Muscle layer of colon (tissue), 2 donors: ENCODE measurements around the gene RSU1.

Experiments used
- H3K27ac ChIP-seq: one replicate; pipeline ENCODE4 v1.7.0; 2013; ENCODE audit warnings: low read depth, mild to moderate bottlenecking, low read length, moderate library complexity
- H3K27me3 ChIP-seq, 2 donors: one replicate each; pipeline ENCODE4 v1.7.0; 2013; ENCODE audit warnings: low read length in 2 of 2, mild to moderate bottlenecking in 2 of 2; ENCODE audit not compliant: insufficient read depth in 2 of 2, control insufficient read depth in 1 of 2
- H3K36me3 ChIP-seq: one replicate; pipeline ENCODE4 v1.7.0; 2013; ENCODE audit warnings: mild to moderate bottlenecking, low read length; ENCODE audit not compliant: insufficient read depth
- H3K4me1 ChIP-seq: one replicate; pipeline ENCODE4 v1.7.0; 2013; ENCODE audit warnings: mild to moderate bottlenecking, low read length; ENCODE audit not compliant: insufficient read depth
- H3K4me3 ChIP-seq, 2 donors: one replicate each; pipeline ENCODE4 v1.7.0; 2013; ENCODE audit warnings: low read length in 2 of 2, low read depth in 1 of 2, mild to moderate bottlenecking in 1 of 2, moderate library complexity in 1 of 2
- H3K9ac ChIP-seq: one replicate; pipeline ENCODE4 v1.7.0; 2013; ENCODE audit warnings: low read length
- H3K9me3 ChIP-seq: one replicate; pipeline ENCODE4 v1.7.0; 2013; ENCODE audit warnings: mild to moderate bottlenecking, low read length
- donor health status: abdominal sarcoma.
- donor health status: Adenocarcinoma of cecum.

RSU1 gene

DNA sequence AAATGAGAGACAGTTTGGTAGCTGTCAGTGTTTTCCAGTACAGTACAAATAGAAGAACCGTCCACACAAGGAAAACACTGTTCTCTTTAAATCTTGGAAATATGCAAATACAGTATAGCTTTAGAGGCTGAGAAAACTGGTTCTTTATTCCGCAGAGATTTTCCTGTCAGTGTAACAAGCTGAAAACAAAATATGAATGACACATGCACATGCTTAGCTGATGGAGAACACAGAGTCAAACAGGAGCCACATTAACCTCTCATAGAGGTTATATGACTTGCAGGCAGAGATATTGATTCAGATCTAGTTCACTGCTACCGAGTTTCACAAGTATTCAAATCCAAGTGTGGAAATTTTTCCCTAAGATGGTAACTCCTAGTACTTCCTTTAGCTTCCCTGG is 160.3 kb downstream of the RSU1 start:
- no peak overlapping the region for H3K27ac ChIP-seq
- no peak overlapping the region for H3K4me3 ChIP-seq
- H3K36me3 ChIP-seq, result no peaks in the 10 kb centered on the region
- H3K4me1 ChIP-seq, result no peaks in the 10 kb centered on the region
- no peak overlapping the region for H3K9ac ChIP-seq
- no peaks in the 10 kb centered on the region for H3K27me3 ChIP-seq
- no peaks in the 10 kb centered on the region for H3K9me3 ChIP-seq

DNA sequence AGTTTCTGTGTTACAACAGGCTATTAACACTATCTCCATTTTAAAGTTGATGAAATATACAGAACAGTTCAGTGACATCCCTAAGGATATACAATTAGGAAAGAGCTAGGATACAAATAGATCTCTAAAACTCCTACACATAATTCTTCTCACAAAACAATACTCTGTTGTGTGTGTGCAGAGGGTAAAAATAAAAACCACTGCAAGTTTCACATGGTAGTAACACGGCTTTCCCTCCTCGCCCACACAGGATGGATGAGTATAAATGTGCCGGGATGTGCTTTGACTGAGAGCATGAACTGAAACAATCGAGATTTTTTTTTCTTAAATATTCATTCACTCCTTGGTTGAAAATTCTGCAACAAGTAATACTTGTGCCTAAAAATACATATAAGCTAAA is 164.0 kb downstream of the RSU1 start:
- Histone ChIP-seq H3K4me3 (no peak overlapping the region), H3K27ac (no peak overlapping the region), H3K27me3 (no peaks in the 10 kb centered on the region), H3K9ac (no peak overlapping the region), H3K36me3 (no peaks in the 10 kb centered on the region), H3K9me3 (no peaks in the 10 kb centered on the region), H3K4me1 (no peaks in the 10 kb centered on the region)

DNA sequence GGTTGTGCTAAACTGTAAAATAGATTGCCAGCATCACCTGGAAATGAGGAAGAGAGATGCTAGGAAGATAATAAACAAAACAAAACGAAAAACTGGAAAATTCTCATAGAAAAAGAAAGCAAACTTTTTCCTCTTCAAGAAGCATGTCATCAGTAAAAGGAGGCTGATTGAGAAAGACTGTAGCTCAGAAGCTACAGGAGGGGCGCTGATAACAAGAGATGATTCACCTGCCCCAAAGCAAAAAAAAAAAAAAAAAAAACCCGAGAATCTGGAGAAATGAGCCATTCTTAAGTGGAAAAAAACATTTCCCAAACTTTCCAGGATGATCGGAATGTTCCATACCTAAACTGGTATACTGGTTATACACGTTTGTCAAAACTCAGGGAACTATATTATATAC is 165.1 kb downstream of the RSU1 start:
- no peaks in the 10 kb centered on the region for H3K4me1 ChIP-seq
- no peaks in the 10 kb centered on the region for H3K27me3 ChIP-seq
- H3K4me3 ChIP-seq, result no peak overlapping the region
- no peak overlapping the region for H3K27ac ChIP-seq
- H3K36me3 ChIP-seq, result no peaks in the 10 kb centered on the region
- no peak overlapping the region for H3K9ac ChIP-seq
- H3K9me3 ChIP-seq, result no peaks in the 10 kb centered on the region

DNA sequence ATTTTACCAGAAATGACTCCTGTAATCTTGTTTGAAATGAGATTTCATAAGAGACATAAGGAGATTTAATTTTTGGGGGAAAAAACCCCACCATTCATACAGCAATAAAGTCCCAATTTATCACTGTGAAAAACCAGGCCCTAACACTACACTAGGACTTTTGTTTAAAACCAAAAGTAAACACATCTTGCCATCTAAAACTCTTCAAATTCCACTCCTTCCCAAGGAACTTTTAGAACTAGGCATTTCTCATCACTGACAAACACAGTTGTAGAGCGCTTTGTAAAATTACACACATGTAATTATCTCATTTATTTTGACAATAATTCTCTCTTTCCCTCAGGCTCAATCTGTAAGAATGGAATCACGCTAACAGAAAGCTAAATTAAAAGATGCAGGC is 167.5 kb downstream of the RSU1 start:
- Histone ChIP-seq H3K36me3 (no peaks in the 10 kb centered on the region), H3K27ac (no peak overlapping the region), H3K9me3 (no peaks in the 10 kb centered on the region), H3K4me3 (no peak overlapping the region), H3K9ac (no peak overlapping the region), H3K4me1 (no peaks in the 10 kb centered on the region), H3K27me3 (no peaks in the 10 kb centered on the region)

DNA sequence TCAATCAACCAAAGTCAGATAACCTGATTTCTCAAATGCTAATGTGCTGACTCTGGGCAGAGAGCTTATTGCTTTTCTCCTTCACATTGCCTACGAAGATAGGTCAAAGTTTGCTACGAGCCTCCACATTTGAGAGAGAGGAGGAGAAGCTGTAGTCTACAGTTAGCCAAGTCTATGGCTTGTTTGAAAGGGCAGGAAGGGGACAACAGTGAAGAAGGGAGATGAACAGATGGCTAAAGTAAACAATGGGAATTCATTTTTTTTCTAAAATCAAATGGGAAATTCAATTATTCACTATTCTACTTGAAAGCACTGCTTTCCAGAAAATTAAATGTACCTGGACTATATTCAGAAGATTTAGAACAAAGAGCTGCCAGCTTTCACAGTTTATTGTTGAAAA is 168.9 kb downstream of the RSU1 start:
- no peaks in the 10 kb centered on the region for H3K27me3 ChIP-seq
- no peak overlapping the region for H3K27ac ChIP-seq
- H3K4me3 ChIP-seq, result no peak overlapping the region
- H3K4me1 ChIP-seq, result no peaks in the 10 kb centered on the region
- no peaks in the 10 kb centered on the region for H3K36me3 ChIP-seq
- H3K9ac ChIP-seq, result no peak overlapping the region
- H3K9me3 ChIP-seq, result no peaks in the 10 kb centered on the region

DNA sequence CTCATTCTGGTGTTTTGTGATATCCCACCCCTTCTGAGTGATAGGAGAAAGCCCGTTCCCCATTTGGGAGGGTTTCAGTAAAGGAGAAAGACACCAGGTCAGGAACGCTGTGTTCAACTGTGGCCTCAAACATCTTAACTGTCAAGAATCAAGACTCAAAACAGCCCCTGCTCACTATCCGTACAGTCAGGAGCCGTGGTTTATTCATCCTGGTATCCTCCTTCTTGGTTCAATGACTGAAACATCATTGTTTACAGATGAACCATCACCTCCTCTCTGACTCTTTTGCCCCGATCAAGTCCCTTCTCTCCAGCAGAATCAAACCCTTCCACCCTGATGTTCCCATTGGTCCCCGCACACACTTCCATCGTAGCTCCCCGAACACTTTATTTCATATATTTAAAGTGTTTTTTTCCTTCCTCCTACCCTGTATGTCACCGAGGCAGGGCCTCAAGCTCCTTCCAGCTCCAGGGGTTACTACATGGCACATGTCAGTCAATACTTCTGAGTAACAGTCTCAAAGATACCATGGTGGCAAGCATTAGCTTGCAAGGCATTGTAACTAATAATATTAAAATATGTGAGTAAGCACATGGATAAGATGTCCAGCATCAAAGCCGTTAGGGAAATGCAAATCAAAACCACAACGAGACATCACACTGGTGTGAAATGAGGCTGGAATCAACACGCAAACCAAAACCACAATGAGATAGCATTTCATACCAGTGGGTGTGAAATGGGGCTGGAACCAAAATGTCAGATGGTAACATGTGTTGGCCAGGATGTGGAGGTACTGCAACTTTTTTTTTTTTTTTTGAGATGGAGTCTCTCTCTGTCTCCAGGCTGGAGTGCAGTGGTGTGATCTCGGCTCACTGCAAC is 170.8 kb downstream of the RSU1 start:
- no peaks in the 10 kb centered on the region for H3K4me1 ChIP-seq
- H3K4me3 ChIP-seq, result no peak overlapping the region
- no peak overlapping the region for H3K27ac ChIP-seq
- H3K9me3 ChIP-seq, result no peaks in the 10 kb centered on the region
- H3K27me3 ChIP-seq, result no peaks in the 10 kb centered on the region
- H3K36me3 ChIP-seq, result no peaks in the 10 kb centered on the region
- no peak overlapping the region for H3K9ac ChIP-seq

DNA sequence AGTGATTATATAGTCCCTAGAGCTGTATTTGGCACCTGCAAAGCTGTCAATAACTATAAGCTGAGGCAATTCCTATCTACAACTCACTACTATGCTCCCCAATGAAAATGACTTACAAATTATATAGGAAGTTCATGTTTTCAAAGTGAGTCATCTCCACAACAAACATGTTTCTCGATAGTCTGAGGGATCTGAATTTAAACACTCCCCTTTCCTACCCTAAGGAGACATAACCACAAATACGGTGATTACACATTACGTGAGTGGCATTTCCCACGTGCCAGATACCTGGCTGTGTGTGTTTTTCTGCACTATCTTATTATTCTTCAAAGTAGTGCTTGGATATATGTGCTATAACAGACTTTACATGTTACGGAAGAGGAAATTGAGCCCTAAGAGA is 173.1 kb downstream of the RSU1 start:
- H3K4me1 ChIP-seq, result no peaks in the 10 kb centered on the region

DNA sequence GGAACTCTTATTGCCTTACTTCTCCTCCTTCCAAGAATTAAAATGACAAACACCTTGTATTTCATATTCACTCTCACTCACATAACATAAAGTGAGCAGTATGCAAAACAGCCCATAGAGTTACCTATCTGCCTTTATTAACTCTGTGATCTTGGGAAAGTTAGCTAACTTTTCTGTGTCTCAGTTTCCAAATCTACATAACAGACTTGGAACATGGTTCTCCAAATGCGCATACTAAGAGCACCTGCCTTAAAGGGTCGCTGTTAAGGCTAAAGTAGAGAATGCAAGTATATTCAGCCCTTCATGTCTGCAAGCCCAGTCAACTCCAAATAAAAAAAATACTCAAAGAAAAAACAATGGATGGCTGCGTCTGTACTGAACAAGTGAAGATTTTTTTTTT is 173.7 kb downstream of the RSU1 start:
- no peak overlapping the region for H3K9ac ChIP-seq
- H3K27me3 ChIP-seq, result no peaks in the 10 kb centered on the region
- no peaks in the 10 kb centered on the region for H3K36me3 ChIP-seq
- H3K4me1 ChIP-seq, result no peaks in the 10 kb centered on the region
- H3K27ac ChIP-seq, result no peak overlapping the region
- no peaks in the 10 kb centered on the region for H3K9me3 ChIP-seq
- H3K4me3 ChIP-seq, result no peak overlapping the region

More for the DNA sequence above, 173.1 kb downstream of the RSU1 start:
- Histone ChIP-seq H3K36me3 (no peaks in the 10 kb centered on the region), H3K9me3 (no peaks in the 10 kb centered on the region), H3K27me3 (no peaks in the 10 kb centered on the region), H3K4me3 (no peak overlapping the region), H3K27ac (no peak overlapping the region), H3K9ac (no peak overlapping the region)

DNA sequence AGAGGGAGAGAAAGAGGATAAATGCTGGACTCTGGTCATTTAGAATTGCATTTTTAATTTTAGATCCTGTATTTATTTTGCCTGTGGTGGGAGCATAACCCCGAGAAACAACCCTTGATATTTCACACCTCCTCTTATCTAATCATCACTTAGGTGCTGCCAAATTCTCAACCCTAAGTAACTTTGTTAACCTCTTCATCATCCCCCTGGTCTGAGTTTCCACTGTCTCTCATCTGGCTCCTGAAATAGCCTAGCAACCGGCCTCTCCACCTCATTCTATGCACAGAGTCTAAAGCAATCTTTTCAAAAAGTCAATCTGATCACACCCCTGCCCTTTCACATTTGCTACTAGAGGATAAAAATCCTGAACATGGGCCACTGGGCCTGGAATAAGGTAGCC is 177.1 kb downstream of the RSU1 start:
- Histone ChIP-seq H3K9me3 (no peaks in the 10 kb centered on the region), H3K4me3 (no peak overlapping the region), H3K9ac (no peak overlapping the region), H3K36me3 (no peaks in the 10 kb centered on the region), H3K27me3 (no peaks in the 10 kb centered on the region), H3K4me1 (no peaks in the 10 kb centered on the region), H3K27ac (no peak overlapping the region)

DNA sequence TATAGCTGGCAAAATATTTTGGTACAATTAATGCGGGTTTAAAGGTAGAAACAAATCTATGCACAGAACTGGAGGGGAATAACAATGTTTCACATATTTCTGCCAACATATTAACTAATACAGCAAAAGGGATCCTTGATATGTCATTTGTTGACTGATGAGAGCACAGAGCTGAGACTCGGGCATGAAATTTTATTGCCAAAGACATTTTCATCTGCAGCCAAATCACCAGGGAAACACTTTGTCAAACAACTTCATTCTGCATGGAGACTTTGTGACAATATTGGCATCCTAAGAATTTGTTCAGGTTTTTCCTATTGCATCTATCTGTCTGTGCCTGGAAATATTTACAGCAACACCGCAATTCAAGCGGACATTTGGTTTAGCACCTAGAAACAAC is 177.8 kb downstream of the RSU1 start:
- H3K36me3 ChIP-seq, result no peaks in the 10 kb centered on the region
- H3K9ac ChIP-seq, result no peak overlapping the region

DNA sequence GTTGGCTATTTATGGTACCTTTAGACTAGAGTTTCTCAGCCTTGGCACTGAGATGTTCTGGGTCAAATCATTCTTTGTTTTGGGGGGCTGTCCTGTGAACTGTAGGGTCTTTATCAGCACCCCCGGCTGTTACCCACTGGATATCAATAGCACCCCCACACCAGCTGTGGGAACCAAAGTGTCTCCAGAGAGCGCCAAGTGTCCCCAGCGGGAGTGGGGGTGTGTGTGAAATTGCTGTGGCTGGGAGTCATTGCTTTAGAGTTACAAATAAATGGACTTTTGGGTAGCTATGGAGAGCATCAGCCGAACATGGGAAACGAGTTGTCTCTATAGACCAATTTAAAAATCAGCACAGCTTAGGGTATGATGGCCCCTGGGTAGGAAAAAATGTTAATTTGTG is 184.2 kb downstream of the RSU1 start:
- no peaks in the 10 kb centered on the region for H3K27me3 ChIP-seq
- no peak overlapping the region for H3K4me3 ChIP-seq
- H3K9ac ChIP-seq, result no peak overlapping the region

More for the DNA sequence above, 177.8 kb downstream of the RSU1 start:
- no peaks in the 10 kb centered on the region for H3K4me1 ChIP-seq
- no peaks in the 10 kb centered on the region for H3K27me3 ChIP-seq
- no peak overlapping the region for H3K27ac ChIP-seq
- no peak overlapping the region for H3K4me3 ChIP-seq
- no peaks in the 10 kb centered on the region for H3K9me3 ChIP-seq

DNA sequence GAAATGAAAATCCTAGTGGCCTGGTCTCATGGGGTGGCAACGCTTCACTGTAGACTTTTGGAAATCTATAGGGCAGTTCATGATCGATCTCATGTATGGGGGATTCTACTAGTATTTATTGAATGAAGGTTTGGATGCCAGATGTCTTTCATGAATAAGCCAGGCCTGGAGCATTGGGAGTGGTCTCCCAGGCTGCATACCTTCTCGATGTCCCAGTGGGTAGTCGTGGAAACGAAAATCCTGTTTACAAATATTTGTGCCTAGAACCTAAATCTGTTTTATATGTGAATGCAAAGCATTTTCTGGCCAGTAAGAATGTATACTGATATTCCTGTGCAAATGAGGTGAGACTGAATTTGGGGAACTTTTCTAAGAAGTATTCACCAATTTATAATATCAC is 190.5 kb downstream of the RSU1 start:
- Histone ChIP-seq H3K27ac (no peak overlapping the region), H3K36me3 (no peaks in the 10 kb centered on the region), H3K9me3 (no peaks in the 10 kb centered on the region), H3K4me1 (no peaks in the 10 kb centered on the region), H3K9ac (no peak overlapping the region), H3K27me3 (no peaks in the 10 kb centered on the region), H3K4me3 (no peak overlapping the region)

More for the DNA sequence above, 184.2 kb downstream of the RSU1 start:
- Histone ChIP-seq H3K4me1 (no peaks in the 10 kb centered on the region), H3K9me3 (no peaks in the 10 kb centered on the region), H3K36me3 (no peaks in the 10 kb centered on the region), H3K27ac (no peak overlapping the region)
